T1000 (cell line): ENCODE measurements around the gene SLC30A5.
"Not testable (repeated sequence)": the region's sequence is repeated elsewhere in the genome, so short reads cannot be mapped to it uniquely, and the experiment has no call there.

Experiments used
- DNase-seq: peaks from one replicate; lab custom pipeline; 2025; ENCODE audit warnings: mixed read lengths; lab: John Stamatoyannopoulos, UW

Gene SLC30A5

GRCh38 chr5:69105996-69106906 is 12.4 kb downstream of the SLC30A5 start:
- no peak for DNase-seq

DNA sequence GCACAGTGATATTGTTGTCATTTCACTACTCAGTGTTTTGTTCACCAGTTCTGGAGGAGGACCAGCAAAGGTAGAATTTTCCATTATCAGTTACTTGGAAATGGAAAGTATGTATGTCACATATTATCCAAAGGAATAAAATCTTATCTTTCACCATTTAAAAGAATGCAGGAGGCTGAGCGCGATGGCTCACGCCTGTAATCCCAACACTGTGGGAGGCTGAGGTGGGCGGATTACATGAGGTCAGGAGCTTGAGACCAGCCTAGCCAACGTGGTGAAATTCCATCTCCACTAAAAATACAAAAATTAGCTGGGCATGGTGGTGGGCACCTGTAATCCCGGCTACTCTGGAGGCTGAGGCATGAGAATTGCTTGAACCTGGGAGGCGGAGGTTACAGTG is 14.6 kb downstream of the SLC30A5 start:
- not testable (repeated sequence) for DNase-seq

DNA sequence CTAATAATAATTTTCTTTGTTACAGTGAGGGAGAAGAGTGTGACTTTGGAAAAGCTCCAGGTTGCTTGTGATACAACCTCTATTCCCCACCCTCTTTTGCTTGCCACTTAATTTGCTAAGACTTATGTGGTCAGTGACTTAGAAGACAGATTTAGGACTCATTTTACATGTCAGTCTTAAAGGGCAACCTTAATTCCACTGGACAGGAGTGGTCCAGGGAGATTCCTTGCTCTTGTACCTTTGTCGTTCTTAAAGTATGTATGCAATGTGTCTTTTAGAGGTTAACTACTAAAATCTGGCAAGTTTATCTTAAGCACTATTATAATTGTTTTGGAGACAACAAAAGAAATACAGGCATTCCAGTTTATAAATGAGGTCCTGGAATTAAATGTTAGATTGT is 20.0 kb downstream of the SLC30A5 start:
- DNase-seq = no peak

DNA sequence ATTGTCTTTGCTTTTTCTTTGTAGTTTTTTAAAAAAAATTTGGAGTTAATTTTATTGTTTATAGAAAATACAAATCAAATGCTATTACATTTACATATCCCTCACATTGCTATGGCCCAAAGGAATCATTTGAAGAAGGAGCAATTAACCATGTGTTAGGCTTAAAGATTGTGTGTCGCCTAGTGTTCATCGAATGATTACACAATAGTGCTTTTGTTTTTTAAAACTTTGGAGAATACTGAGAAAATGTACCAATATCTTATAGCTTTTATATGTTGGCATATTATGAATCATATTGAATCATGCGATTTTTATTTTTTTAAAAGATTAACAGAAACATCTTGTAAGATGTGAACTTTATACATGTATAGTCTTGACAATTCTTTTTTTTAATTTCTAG is 21.7 kb downstream of the SLC30A5 start:
- no peak for DNase-seq

DNA sequence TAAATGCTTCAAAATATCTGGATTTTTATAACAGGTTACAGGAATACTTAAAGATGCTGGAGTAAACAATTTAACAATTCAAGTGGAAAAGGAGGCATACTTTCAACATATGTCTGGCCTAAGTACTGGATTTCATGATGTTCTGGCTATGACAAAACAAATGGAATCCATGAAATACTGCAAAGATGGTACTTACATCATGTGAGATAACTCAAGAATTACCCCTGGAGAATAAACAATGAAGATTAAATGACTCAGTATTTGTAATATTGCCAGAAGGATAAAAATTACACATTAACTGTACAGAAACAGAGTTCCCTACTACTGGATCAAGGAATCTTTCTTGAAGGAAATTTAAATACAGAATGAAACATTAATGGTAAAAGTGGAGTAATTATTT is 35.6 kb downstream of the SLC30A5 start:
- no peak for DNase-seq

- DNase-seq = no peak
Measured at GRCh38 chr5:69130241-69130640, 36.4 kb downstream of the SLC30A5 start.

DNA sequence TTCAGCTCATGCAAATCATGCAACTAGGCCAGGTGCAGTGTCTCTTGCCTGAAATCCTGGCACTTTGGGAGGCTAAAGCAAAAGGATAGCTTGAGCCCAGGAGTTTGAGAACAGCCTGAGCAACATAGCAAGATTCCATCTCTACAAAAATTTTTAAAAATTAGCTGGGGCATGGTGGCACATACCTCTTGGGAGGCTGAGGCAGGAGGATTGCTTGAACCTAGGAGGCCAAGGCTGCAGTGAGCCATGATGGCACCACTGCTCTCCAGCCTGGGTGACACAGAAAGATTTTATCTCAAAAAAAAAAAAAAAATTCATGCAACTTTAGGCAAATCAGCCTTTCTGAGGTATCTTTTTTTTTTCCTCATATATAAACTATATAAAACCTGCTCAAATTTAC is 37.5 kb downstream of the SLC30A5 start:
- no peak for DNase-seq

GRCh38 chr5:69134126-69134525 is 40.3 kb downstream of the SLC30A5 start:
- no peak for DNase-seq

GRCh38 chr5:69136293-69136692 is 42.5 kb downstream of the SLC30A5 start:
- no peak for DNase-seq

- DNase-seq = not testable (repeated sequence)
Measured at GRCh38 chr5:69137208-69137607, 43.4 kb downstream of the SLC30A5 start.

GRCh38 chr5:69137807-69138206 is 44.0 kb downstream of the SLC30A5 start:
- DNase-seq = no peak

DNA sequence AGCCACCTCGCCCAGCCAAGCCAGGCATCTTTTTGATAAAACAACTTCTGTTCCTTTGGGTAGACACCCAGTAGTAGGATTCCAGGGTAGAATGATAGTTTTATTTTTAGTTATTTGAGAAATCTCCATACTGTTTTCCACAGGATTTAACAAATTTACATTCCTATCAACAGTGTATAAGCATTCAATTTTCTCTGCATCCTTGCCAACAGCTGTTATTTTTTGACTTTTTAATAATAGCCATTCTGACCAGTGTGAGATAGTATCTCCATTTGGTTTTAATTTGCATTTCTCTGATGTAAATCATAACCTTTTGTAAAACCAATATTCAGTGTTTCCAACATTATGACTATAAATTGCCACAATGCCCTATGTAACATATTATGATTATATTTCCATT is 45.0 kb downstream of the SLC30A5 start:
- DNase-seq = no peak

DNA sequence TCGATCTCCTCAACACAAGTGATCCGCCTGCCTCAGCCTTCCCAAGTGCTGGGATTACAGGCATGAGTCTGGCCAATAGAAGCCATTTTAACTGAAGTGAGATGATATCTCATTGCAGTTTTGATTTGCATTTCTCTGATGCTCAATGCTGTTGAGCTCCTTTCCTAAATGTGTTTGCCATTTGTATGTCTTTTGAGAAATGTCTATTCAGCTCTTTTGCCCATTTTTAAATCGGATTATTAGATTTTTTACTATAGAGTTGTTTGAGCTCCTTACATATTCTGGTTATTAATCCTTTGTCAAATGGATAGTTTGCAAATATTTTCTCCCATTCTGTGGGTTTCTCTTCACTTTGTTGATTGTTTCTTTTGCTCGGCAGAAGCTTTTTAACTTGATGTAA is 46.4 kb downstream of the SLC30A5 start:
- not testable (repeated sequence) for DNase-seq

DNA sequence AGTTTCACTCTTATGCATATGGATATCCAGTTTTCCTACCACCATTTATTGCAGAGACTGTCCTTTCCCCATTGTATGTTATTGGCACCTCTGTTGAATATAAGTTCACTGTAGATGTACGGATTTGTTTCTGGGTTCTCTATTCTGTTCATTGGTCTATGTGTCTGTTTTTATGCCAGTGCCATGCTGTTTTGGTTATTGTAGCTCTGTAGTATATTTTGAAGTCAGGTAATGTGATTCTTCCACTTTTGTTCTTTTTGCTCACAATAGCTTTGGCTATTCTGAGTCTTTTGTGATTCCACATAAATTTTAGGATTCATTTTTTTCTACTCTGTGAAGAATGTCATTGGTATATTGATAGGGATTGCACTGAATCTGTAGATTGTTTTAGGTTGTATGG is 47.0 kb downstream of the SLC30A5 start:
- DNase-seq = no peak

DNA sequence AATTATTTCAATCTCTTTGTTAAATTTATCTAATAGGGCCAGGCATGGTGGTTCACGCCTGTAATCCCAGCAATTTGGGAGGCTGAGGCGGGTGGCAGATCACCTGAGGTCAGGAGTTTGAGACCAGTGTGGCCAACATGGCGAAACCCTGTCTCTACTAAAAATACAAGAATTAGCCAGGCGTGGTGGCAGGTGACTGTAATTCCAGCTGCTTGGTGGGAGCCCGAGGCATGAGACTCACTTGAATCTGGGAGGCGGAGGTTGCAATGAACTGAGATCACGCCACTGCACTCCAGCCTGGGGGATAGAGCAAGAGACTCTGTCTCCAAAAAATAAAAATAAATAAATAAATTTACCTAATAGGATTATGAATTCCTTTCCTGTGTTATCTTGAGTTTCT is 54.8 kb downstream of the SLC30A5 start:
- not testable (repeated sequence) for DNase-seq

- no peak for DNase-seq
Measured at GRCh38 chr5:69148981-69149675, 55.3 kb downstream of the SLC30A5 start.

GRCh38 chr5:69149676-69150010 is 55.8 kb downstream of the SLC30A5 start:
- DNase-seq = no peak

- DNase-seq = no peak
Measured at GRCh38 chr5:69152731-69153130, 58.9 kb downstream of the SLC30A5 start.

- DNase-seq = no peak
Measured at GRCh38 chr5:69156456-69156855, 62.6 kb downstream of the SLC30A5 start.

GRCh38 chr5:69158039-69158438 is 64.2 kb downstream of the SLC30A5 start:
- DNase-seq = no peak

DNA sequence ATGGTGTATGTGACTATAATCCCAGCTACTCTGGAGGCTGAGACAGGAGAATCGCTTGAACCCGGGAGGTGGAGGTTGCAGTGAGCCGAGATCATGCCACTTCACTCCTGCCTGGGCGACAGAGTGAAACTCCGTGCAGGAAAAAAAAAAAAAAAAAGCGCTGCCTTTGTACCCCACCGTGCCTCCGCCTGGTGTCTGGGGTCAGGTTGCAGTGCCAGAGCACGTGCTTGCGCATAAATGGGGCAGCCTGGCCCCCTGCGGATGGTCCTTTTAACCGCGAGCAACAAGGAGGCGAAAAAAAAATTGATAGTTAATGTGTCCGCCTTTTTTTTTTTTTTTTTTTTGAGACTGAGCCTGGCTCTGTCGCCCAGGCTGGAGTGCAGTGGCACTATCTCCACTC is 66.8 kb downstream of the SLC30A5 start:
- no peak for DNase-seq

DNA sequence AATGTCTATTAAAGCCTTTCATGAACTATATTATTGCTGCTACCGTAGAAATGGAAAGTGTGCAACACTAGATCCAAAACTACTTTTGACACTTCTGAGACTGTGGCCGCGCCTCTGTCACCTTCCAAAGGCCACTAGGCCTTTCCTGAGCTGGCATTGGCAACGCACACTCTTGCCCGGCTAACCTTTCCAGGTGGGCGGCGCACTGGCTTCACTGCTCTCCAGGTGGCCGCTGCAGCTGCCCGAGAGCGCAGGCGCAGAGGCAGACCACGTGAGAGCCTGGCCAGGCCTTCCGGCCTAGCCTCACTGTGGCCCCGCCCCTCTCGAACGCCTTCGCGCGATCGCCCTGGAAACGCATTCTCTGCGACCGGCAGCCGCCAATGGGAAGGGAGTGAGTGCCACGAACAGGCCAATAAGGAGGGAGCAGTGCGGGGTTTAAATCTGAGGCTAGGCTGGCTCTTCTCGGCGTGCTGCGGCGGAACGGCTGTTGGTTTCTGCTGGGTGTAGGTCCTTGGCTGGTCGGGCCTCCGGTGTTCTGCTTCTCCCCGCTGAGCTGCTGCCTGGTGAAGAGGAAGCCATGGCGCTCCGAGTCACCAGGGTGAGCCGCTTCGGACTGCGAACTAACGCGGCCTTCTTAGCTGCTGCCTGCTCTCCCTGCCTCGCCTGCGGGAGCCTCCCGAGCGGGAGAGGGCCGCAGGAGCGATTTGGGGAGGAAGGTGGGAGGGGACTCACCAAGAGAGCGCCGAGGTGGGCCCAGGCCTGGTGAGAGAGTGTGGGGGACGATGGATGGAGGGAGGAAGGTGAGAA is 73.1 kb downstream of the SLC30A5 start, which contains the start of gene CCNB1:
Gene CCNB1 (plus strand): TSS at position 465 of the 807 bp plus-strand sequence. CDS start 113 bp downstream, at position 578.
- DNase-seq = peak; percentile 91

- DNase-seq = no peak
Measured at GRCh38 chr5:69167493-69167855, 73.7 kb downstream of the SLC30A5 start.
